HepG2 (cell line): ENCODE results near the gene RRAS. TPM values are rescaled to one million over a fixed set of nuclear protein-coding genes. Genes with fewer than 3 reads are reported as not detected.

Experiments
- ATF1 ChIP-seq: IDR thresholded peaks from 2 replicates; pipeline ENCODE4 v1.6.1; 2016; ENCODE audit warnings: mild to moderate bottlenecking, control low read depth
- HNRNPL ChIP-seq: fragments of 200-400 bp; formaldehyde crosslinking; IDR thresholded peaks from 2 replicates; pipeline ENCODE4 v1.6.1; 2017; ENCODE audit warnings: mild to moderate bottlenecking, low read depth, low read length
- MIXL1 ChIP-seq: IDR thresholded peaks from 2 replicates; pipeline ENCODE4 v1.6.1; 2016
- MXD1 ChIP-seq: sonication (generic); formaldehyde crosslinking; IDR thresholded peaks from 2 replicates; pipeline ENCODE4 v1.4.0; 2020; ENCODE audit warnings: mild to moderate bottlenecking, missing genetic modification reagents
- RERE ChIP-seq: IDR thresholded peaks from 2 replicates; pipeline ENCODE4 v1.6.1; 2016; ENCODE audit warnings: low read depth, missing genetic modification reagents, missing compliant biosample characterization
- TFDP1 ChIP-seq: IDR thresholded peaks from 2 replicates; pipeline ENCODE4 v1.6.1; 2016; ENCODE audit warnings: missing compliant biosample characterization, missing genetic modification reagents, borderline replicate concordance
- U2AF2 ChIP-seq: fragments of 200-400 bp; formaldehyde crosslinking; IDR thresholded peaks from 2 replicates; pipeline ENCODE4 v1.6.1; 2017; ENCODE audit warnings: low read depth, mild to moderate bottlenecking, low read length
- ZBTB42 ChIP-seq: sonication (generic); formaldehyde crosslinking; IDR thresholded peaks from 2 replicates; pipeline ENCODE4 v1.5.0; 2020; ENCODE audit warnings: mild to moderate bottlenecking, missing genetic modification reagents
- ZBTB7B ChIP-seq: sonication (generic); formaldehyde crosslinking; IDR thresholded peaks from 2 replicates; pipeline ENCODE4 v1.4.0; 2020; ENCODE audit warnings: missing genetic modification reagents
- ZFX ChIP-seq: sonication (generic); formaldehyde crosslinking; IDR thresholded peaks from 2 replicates; pipeline ENCODE4 v1.4.0; 2020; ENCODE audit warnings: mild to moderate bottlenecking, low read depth, missing genetic modification reagents, moderate library complexity
- ZNF281 ChIP-seq: sonication (generic); formaldehyde crosslinking; IDR thresholded peaks from 2 replicates; pipeline ENCODE4 v1.4.0; 2020; ENCODE audit warnings: missing genetic modification reagents, borderline replicate concordance
- ZNF496 ChIP-seq: sonication (generic); formaldehyde crosslinking; IDR thresholded peaks from 2 replicates; pipeline ENCODE4 v1.8.1; 2023; ENCODE audit warnings: mild to moderate bottlenecking, moderate library complexity, missing genetic modification reagents; ENCODE audit not compliant: insufficient replicate concordance
- polyA plus RNA-seq, 8 experiments: library from polyadenylated mRNA; depleted of rRNA in 3 of 8; stranded (reverse) in 7 of 8; unstranded in 1 of 8; fragments of >200 nt; fragmentation: Illumina TruSeq in 4 of 8; extraction: Trizol in 4 of 8; gene quantifications; 2 replicates each; pipeline versions ENCODE4 v1.2.1 to v1.2.3, GENCODE V29; 2011 to 2016; ENCODE audit warnings: low read depth in 4 of 8, missing spikeins in 1 of 8, mixed read lengths in 1 of 8; ENCODE audit not compliant: insufficient read depth in 1 of 8
- total RNA-seq, 5 experiments: library from RNA; depleted of rRNA; stranded (reverse); fragments of >200 nt; fragmentation: Illumina TruSeq; extraction: Trizol; gene quantifications; 2 replicates each; pipeline ENCODE4 v1.2.3, GENCODE V29; 2016; ENCODE audit warnings: low read depth in 1 of 5
- TF ChIP-seq, protein P1 (sequence below): fragments of 450-650 bp; IDR thresholded peaks from 2 replicates; pipeline ENCODE4 v1.6.1; 2016
- TF ChIP-seq, protein P2 (sequence below): IDR thresholded peaks from 2 replicates; pipeline ENCODE4 v1.6.1; 2016; ENCODE audit warnings: missing compliant biosample characterization, missing genetic modification reagents, borderline replicate concordance

The RRAS gene
- total and polyA plus RNA-seq, 2 of the 13 experiments (the other 11 are each of a cell fraction or from before 2014, with no cell fraction given): 1.5 to 12.0 TPM

GRCh38 chr19:49677231-49677900 is 37.4 kb upstream of the RRAS start, which contains the start of gene PRMT1 (continued):
- TF ChIP-seq RERE (CRISPR knock-in tag) (0 out of 2 replicates have a peak, but pooled peaks have one; percentile 29), ZNF281 (CRISPR knock-in tag) (no peak), ZBTB42 (peak; percentile 75; the same call in 1 of the 2 replicates), U2AF2 (no peak), MXD1 (peak; percentile 95), ZFX (CRISPR knock-in tag) (peak; percentile 82), ZBTB7B (CRISPR knock-in tag) (peak; percentile 75), ZNF496 (no peak), TFDP1 (CRISPR knock-in tag) (peak; percentile 30; the same call in 1 of the 2 replicates), MIXL1 (peak; percentile 35; the same call in 1 of the 2 replicates), ATF1 (CRISPR knock-in tag) (no peak), HNRNPL (peak; percentile 74; the same call in 1 of the 2 replicates)
- TF ChIP-seq, protein P1, sequence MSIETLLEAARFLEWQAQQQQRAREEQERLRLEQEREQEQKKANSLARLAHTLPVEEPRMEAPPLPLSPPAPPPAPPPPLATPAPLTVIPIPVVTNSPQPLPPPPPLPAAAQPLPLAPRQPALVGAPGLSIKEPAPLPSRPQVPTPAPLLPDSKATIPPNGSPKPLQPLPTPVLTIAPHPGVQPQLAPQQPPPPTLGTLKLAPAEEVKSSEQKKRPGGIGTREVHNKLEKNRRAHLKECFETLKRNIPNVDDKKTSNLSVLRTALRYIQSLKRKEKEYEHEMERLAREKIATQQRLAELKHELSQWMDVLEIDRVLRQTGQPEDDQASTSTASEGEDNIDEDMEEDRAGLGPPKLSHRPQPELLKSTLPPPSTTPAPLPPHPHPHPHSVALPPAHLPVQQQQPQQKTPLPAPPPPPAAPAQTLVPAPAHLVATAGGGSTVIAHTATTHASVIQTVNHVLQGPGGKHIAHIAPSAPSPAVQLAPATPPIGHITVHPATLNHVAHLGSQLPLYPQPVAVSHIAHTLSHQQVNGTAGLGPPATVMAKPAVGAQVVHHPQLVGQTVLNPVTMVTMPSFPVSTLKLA: peak; percentile 85
- TF ChIP-seq, protein P2, sequence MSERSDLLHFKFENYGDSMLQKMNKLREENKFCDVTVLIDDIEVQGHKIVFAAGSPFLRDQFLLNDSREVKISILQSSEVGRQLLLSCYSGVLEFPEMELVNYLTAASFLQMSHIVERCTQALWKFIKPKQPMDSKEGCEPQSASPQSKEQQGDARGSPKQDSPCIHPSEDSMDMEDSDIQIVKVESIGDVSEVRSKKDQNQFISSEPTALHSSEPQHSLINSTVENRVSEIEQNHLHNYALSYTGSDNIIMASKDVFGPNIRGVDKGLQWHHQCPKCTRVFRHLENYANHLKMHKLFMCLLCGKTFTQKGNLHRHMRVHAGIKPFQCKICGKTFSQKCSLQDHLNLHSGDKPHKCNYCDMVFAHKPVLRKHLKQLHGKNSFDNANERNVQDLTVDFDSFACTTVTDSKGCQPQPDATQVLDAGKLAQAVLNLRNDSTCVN (CRISPR knock-in tag): peak; percentile 85; the same call in 1 of the 2 replicates
